Neural cell (in vitro differentiated cells): Measurements from ENCODE around the gene MYH13. TPM values are rescaled to one million over a fixed set of nuclear protein-coding genes. Genes with fewer than 3 reads are reported as not detected.

Experiments used
- H2AFZ ChIP-seq: fragments of 200-600, 300-800 bp; sonication (generic), shearing (Covaris generic); 2 replicates; pipeline ENCODE4 v1.6.0; 2014; ENCODE audit warnings: low read depth, mild to moderate bottlenecking, antibody characterized with exemption, low read length, moderate library complexity
- H3F3A ChIP-seq: fragments of 200-600 bp; shearing (Covaris generic); 2 replicates; pipeline ENCODE4 v1.6.1; 2016; ENCODE audit warnings: mild to moderate bottlenecking, moderate library complexity, mixed read lengths, antibody characterized with exemption, low read length; ENCODE audit not compliant: insufficient read depth, poor library complexity, severe bottlenecking
- H3K27ac ChIP-seq: fragments of 200-600, 300-800 bp; sonication (generic), shearing (Covaris generic); 2 replicates; pipeline ENCODE4 v1.5.1; 2014; ENCODE audit warnings: mild to moderate bottlenecking, low read length, moderate library complexity
- H3K27me3 ChIP-seq: fragments of 300-800, 200-600 bp; sonication (generic), shearing (Covaris generic); 2 replicates; pipeline ENCODE4 v1.6.0; 2014; ENCODE audit warnings: mild to moderate bottlenecking, low read depth, low read length, moderate library complexity; ENCODE audit not compliant: insufficient read depth
- H3K36me3 ChIP-seq: fragments of 300-800, 200-600 bp; sonication (generic), shearing (Covaris generic); 2 replicates; pipeline ENCODE4 v1.5.1; 2014; ENCODE audit warnings: mild to moderate bottlenecking, antibody characterized with exemption, low read length, moderate library complexity; ENCODE audit not compliant: insufficient read depth
- H3K4me2 ChIP-seq: fragments of 300-800, 200-600 bp; sonication (generic), shearing (Covaris generic); 2 replicates; pipeline ENCODE4 v1.6.0; 2014; ENCODE audit warnings: mild to moderate bottlenecking, low read length
- H3K4me3 ChIP-seq: fragments of 300-800, 200-600 bp; sonication (generic), shearing (Covaris generic); 2 replicates; pipeline ENCODE4 v1.5.1; 2014; ENCODE audit warnings: mild to moderate bottlenecking, low read length, moderate library complexity
- H3K79me2 ChIP-seq: fragments of 200-600 bp; shearing (Covaris generic); replicated peaks from 2 replicates; pipeline ENCODE4 v1.6.0; 2014; ENCODE audit warnings: mild to moderate bottlenecking, low read length, moderate library complexity; ENCODE audit not compliant: insufficient read depth
- H3K9ac ChIP-seq: fragments of 300-800, 200-600 bp; sonication (generic), shearing (Covaris generic); 2 replicates; pipeline ENCODE4 v1.6.1; 2016; ENCODE audit warnings: mild to moderate bottlenecking, low read length, mixed read lengths
- H3K9me2 ChIP-seq: fragments of 200-600 bp; shearing (Covaris generic); 2 replicates; pipeline ENCODE4 v1.6.1; 2016; ENCODE audit warnings: mild to moderate bottlenecking, low read length, mixed read lengths; ENCODE audit not compliant: insufficient read depth
- H3K9me3 ChIP-seq: fragments of 200-600, 300-800 bp; sonication (generic), shearing (Covaris generic); 2 replicates; pipeline ENCODE4 v1.6.1; 2016; ENCODE audit warnings: mild to moderate bottlenecking, mixed run types, low read length, moderate library complexity, mixed read lengths
- H4K20me1 ChIP-seq: fragments of 200-600 bp; shearing (Covaris generic); 2 replicates; pipeline ENCODE4 v1.6.1; 2016; ENCODE audit warnings: mild to moderate bottlenecking, mixed run types; ENCODE audit not compliant: insufficient read depth
- EP300 ChIP-seq: fragments of 450-650 bp; conservative IDR thresholded peaks from 2 replicates; pipeline ENCODE4 v1.6.1; 2014; ENCODE audit warnings: antibody characterized with exemption, mild to moderate bottlenecking, moderate library complexity; ENCODE audit not compliant: poor library complexity, severe bottlenecking
- EZH2 ChIP-seq: fragments of 200-600, 300-800 bp; shearing (Covaris generic), sonication (generic); IDR thresholded peaks from 2 replicates; pipeline ENCODE4 v1.6.1; 2014; ENCODE audit warnings: antibody characterized with exemption, low read length, borderline replicate concordance, mild to moderate bottlenecking; ENCODE audit not compliant: insufficient read depth, poor library complexity, severe bottlenecking
- MXI1 ChIP-seq: fragments of 450-650 bp; conservative IDR thresholded peaks from 2 replicates; pipeline ENCODE4 v1.6.1; 2014; ENCODE audit warnings: antibody characterized with exemption, mild to moderate bottlenecking; ENCODE audit not compliant: poor library complexity, severe bottlenecking
- POLR2AphosphoS5 ChIP-seq: IDR thresholded peaks from 2 replicates; pipeline ENCODE4 v1.6.1; 2012
- RAD21 ChIP-seq: fragments of 450-650 bp; conservative IDR thresholded peaks from 2 replicates; pipeline ENCODE4 v1.6.1; 2014; ENCODE audit warnings: antibody characterized with exemption, mild to moderate bottlenecking, moderate library complexity
- SMC3 ChIP-seq: fragments of 450-650 bp; conservative IDR thresholded peaks from 2 replicates; pipeline ENCODE4 v1.6.1; 2014; ENCODE audit warnings: antibody characterized with exemption, mild to moderate bottlenecking, moderate library complexity; ENCODE audit not compliant: poor library complexity
- TAF1 ChIP-seq: IDR thresholded peaks from 2 replicates; pipeline ENCODE4 v1.6.1; 2012; ENCODE audit warnings: low read depth
- polyA plus RNA-seq: library from polyadenylated mRNA; depleted of rRNA; stranded (reverse); fragments of >200 nt; gene quantifications from 2 replicates; pipeline ENCODE4 v1.2.3, GENCODE V29; 2014
- TF ChIP-seq, protein P1 (sequence below): IDR thresholded peaks from 2 replicates; pipeline ENCODE4 v1.6.1; 2012; ENCODE audit warnings: borderline replicate concordance
- TF ChIP-seq, protein P2 (sequence below): fragments of 450-650 bp; IDR thresholded peaks from 2 replicates; pipeline ENCODE4 v1.5.1; 2014; ENCODE audit warnings: antibody characterized with exemption, mild to moderate bottlenecking, moderate library complexity; ENCODE audit not compliant: poor library complexity, severe bottlenecking

The MYH13 gene
- polyA plus RNA-seq, 1 donor from 2014 or later = 0.05 TPM

DNA sequence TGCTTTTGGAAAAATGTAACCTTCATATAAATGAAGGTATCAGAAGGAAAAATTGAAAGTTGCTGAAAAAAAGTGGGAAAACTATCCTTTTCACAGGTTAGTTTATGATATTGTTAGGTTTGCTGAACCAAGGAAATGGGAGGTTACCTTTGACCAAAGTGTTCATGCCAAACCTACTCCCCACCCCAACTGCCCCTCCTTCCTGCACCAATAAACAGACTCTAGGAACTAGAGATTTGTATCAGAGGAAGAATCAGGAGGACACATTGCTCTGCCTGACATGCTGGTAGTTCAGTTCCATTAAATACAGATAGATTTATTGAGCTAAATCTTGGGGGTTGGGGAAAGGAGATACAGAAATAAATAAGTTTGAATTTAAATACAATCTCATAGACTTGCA, 30.8 kb upstream of the MYH13 start:
- TF ChIP-seq, protein P1, sequence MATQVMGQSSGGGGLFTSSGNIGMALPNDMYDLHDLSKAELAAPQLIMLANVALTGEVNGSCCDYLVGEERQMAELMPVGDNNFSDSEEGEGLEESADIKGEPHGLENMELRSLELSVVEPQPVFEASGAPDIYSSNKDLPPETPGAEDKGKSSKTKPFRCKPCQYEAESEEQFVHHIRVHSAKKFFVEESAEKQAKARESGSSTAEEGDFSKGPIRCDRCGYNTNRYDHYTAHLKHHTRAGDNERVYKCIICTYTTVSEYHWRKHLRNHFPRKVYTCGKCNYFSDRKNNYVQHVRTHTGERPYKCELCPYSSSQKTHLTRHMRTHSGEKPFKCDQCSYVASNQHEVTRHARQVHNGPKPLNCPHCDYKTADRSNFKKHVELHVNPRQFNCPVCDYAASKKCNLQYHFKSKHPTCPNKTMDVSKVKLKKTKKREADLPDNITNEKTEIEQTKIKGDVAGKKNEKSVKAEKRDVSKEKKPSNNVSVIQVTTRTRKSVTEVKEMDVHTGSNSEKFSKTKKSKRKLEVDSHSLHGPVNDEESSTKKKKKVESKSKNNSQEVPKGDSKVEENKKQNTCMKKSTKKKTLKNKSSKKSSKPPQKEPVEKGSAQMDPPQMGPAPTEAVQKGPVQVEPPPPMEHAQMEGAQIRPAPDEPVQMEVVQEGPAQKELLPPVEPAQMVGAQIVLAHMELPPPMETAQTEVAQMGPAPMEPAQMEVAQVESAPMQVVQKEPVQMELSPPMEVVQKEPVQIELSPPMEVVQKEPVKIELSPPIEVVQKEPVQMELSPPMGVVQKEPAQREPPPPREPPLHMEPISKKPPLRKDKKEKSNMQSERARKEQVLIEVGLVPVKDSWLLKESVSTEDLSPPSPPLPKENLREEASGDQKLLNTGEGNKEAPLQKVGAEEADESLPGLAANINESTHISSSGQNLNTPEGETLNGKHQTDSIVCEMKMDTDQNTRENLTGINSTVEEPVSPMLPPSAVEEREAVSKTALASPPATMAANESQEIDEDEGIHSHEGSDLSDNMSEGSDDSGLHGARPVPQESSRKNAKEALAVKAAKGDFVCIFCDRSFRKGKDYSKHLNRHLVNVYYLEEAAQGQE = no peak
- TF ChIP-seq RAD21 = no peak
- no peak for TF ChIP-seq TAF1
- no peak for TF ChIP-seq EP300
- Histone ChIP-seq H3K9me2 (no peaks in the 10 kb centered on the region), H3F3A (no peaks in the 10 kb centered on the region), H3K4me2 (no peak overlapping the region), H3K79me2 (no peaks in the 10 kb centered on the region), H3K4me3 (no peak overlapping the region), H4K20me1 (no peaks in the 10 kb centered on the region), H2AFZ (no peak overlapping the region), H3K27me3 (no peaks in the 10 kb centered on the region), H3K27ac (no peak overlapping the region), H3K36me3 (no peaks in the 10 kb centered on the region), H3K9me3 (no peaks in the 10 kb centered on the region), H3K9ac (no peak overlapping the region)

DNA sequence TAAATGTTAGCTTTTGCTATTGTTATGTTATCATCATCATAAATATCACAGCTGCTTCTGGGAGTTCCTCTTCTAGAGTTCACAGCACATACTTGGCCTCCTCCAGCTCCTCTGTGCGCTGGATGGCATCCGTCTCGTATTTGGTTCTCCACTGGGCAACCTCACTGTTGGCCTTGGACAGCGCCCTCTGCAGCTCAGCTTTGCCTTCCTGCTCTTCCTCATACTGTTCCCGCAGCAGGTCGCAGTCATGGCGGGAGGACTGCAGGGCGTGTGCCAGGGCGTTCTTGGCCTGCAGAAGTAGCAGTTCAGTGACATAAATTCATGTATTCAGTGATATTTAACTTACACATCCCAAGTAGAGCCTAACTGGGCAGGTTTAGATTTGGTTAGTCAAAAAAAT, 25.5 kb upstream of the MYH13 start:
- no peaks in the 10 kb centered on the region for H3K9me2 ChIP-seq
- peaks cover 3% of the 10 kb centered on the region for H3F3A ChIP-seq
- no peak overlapping the region for H3K27ac ChIP-seq
- H3K4me2 ChIP-seq = no peak overlapping the region
- no peak overlapping the region for H3K9ac ChIP-seq
- H3K9me3 ChIP-seq = no peaks in the 10 kb centered on the region
- no peak overlapping the region for H2AFZ ChIP-seq
- TF ChIP-seq EZH2 (no peak), MXI1 (no peak), SMC3 (no peak), RAD21 (no peak), EP300 (no peak), TAF1 (no peak), POLR2AphosphoS5 (no peak)
- TF ChIP-seq, protein P2, sequence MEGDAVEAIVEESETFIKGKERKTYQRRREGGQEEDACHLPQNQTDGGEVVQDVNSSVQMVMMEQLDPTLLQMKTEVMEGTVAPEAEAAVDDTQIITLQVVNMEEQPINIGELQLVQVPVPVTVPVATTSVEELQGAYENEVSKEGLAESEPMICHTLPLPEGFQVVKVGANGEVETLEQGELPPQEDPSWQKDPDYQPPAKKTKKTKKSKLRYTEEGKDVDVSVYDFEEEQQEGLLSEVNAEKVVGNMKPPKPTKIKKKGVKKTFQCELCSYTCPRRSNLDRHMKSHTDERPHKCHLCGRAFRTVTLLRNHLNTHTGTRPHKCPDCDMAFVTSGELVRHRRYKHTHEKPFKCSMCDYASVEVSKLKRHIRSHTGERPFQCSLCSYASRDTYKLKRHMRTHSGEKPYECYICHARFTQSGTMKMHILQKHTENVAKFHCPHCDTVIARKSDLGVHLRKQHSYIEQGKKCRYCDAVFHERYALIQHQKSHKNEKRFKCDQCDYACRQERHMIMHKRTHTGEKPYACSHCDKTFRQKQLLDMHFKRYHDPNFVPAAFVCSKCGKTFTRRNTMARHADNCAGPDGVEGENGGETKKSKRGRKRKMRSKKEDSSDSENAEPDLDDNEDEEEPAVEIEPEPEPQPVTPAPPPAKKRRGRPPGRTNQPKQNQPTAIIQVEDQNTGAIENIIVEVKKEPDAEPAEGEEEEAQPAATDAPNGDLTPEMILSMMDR = no peak
- TF ChIP-seq, protein P1 = no peak
- no peaks in the 10 kb centered on the region for H3K36me3 ChIP-seq
- H3K79me2 ChIP-seq = no peaks in the 10 kb centered on the region
- H3K27me3 ChIP-seq = no peaks in the 10 kb centered on the region
- H3K4me3 ChIP-seq = no peak overlapping the region
- H4K20me1 ChIP-seq = no peaks in the 10 kb centered on the region
